ACHN (cell line): ENCODE data around the gene FMNL1.

Source experiments
- DNase-seq: peaks from one replicate; pipeline ENCODE4 v3.0.0-alpha.2; 2015
- in situ Hi-C: cut with HindIII; loops from 2 replicates; pipeline ENCODE4 v1.10.0; 2017; ENCODE audit warnings: low sequenced_read_pairs, low pct_ligation_motif_present, low pct_unique_long_range_greater_than_20kb

The FMNL1 gene

DNA sequence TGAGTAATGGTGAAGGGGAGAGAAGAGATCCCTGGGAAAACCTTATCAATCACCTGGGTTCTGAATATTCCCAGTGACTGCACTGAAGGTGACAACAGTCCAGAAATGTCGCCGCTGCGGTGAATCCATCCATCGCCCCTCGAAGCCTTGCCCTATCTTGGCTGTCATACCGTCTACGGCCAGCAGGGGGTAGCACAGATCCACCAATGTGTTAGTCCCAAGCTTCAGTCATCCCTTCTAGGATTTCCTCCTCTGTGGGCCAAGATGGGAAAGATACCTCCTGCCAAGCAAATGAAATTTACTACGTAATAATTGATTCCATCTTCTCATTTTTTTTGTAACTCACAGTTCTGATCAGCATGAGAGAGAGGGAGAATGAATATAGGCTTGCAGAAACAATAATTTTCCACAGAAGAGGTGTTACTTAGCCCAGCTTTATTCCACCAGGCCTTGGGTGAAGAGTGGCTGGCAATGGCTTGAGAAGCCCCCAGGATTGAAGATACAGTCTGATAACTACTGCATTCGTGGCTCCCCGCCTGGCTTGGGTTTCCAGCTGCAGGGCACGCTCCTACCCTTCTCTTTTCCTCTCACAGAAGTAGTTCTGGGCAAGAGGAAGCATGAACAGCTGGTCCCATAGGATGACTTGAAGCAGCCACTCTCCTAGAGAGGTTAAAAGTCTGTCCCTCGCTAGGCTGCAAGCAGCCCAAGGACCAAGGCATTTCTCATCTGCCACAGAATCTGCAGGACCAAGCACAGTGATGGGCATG, 2.6 kb upstream of the FMNL1 start:
- in situ Hi-C loops = no loop called here
- DNase-seq = peak; percentile 84

GRCh38 chr17:45220079-45220478, 1.6 kb upstream of the FMNL1 start:
- DNase-seq = no peak
- in situ Hi-C loops = no loop called here

DNA sequence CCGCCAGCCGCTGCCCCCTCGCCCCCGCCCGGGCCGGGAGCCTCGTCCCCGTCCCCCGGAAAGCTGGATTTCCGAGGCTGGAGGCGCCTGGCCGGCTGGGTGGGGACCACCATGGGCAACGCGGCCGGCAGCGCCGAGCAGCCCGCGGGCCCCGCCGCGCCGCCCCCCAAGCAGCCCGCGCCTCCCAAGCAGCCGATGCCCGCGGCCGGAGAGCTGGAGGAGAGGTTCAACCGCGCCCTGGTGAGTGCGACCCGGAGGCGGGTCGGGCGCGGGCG, 266 bp downstream of the FMNL1 start:
- no peak for DNase-seq
- in situ Hi-C loops = no loop called here

DNA sequence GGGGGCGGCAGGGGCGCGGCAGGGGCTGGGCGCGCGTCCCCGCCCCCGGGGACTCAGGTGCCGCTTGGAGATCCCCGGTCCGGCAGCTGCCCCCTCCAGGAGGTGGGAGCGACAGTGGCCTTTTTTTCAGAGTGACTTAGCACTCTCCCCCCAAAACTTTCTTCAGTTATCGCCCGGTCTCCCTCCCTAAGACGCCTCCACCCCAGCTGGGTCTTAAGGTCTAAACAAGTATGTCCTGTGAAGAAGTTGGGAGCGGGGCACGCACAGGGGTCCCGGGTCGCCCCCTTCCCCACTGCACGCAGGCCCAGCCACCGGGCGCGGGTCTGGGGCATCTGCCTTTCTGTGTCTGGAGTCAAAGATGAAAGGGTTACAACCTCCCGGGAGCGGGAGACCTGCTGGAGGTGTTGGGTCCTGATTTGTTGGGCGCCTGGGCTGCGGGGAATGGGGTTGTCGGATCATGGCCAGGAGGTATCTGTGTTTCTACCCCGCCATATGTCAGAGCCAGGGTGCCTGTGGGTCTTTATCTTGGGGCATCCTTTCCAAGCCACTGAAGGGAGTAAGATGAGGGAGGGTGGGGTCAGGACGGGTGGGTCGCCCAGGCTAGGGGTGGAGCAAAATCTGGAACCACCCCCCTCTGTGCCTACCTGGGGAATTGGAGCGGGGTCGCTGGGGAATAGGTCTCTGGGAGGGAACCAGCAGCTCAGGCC, 757 bp downstream of the FMNL1 start:
- no peak for DNase-seq
- in situ Hi-C loops = no loop called here

DNA sequence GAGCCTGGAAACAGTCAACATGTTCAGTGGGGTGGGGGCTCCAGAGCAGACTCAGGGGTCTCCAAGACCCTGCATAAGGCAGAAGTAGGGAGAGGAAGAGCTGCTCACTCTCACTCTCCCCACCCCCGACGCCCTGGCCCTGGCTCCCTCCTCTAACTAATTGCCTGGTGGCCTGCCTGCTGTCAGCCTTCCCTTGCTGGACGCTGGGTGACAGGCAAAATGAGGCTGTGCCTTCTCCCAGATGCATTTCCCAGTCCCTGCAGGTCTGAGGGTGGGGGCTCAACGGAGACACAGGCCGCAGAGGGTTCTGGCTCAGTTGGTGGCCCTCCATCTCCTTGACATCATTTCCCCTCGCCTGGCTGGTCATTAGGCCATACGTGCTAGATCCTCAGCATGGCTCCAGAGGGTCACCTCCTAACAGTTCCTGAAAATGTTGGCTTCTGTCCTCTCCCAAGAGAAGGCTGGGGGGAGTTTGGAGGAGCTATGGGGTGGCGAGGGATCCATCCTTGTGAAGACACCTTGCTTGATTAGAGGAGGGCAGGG, 1.4 kb downstream of the FMNL1 start:
- DNase-seq = no peak
- in situ Hi-C loops = no loop called here

GRCh38 chr17:45223539-45224528, 2.1 kb downstream of the FMNL1 start:
- in situ Hi-C loops = no loop called here
- no peak for DNase-seq

DNA sequence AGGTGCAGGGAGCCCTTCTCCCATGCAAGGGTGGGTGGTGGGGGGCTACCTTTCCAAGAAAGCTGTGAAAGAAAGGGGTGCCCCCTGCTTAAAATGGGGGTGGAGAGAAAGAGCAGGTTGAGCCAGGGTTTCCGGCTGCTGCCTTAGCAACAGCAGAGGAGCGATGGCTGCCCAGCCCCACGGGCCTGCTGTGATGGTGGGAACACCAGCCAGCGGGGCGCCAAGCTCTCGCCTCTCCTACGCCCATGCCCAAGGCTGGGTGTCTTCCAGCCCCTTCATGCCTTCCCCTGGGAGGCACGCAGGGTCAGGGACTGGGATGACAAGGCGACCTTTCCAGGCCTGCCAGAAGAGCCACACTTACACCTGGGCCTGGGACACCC, 3.0 kb downstream of the FMNL1 start:
- in situ Hi-C loops = no loop called here
- no peak for DNase-seq

DNA sequence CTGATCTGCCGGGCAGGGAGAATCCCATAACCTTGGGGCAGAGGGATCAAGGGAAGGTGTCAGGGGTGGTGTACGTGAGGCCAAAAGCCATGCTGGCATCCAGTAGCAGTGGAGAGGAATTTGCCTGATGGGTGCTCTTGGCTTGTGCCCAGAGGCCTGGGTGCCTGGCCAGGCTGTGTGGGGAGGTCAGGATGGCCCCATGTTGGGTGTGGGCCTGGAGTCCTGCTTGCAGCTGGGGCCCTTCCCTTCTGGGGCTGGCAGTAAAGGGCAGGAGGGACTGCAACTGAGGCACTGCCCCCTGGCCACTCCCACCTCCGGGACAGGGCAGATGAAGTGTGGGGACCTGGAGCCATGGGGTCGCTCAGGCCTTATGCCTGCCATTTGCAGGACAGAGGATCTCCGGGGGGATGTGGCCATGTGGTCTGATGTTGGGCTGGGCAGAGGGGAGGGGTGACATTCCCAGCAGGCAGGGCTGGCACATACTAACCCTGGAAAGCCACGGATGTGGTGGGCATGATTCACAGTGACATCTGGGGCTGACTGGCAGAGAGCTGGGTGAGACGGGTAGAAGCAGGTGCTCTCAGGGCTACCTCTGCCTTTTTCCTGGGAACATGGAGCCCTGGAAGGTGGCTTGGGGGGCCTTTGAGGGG, 3.5 kb downstream of the FMNL1 start:
- peak; percentile 74 for DNase-seq
- in situ Hi-C loops = no loop called here

DNA sequence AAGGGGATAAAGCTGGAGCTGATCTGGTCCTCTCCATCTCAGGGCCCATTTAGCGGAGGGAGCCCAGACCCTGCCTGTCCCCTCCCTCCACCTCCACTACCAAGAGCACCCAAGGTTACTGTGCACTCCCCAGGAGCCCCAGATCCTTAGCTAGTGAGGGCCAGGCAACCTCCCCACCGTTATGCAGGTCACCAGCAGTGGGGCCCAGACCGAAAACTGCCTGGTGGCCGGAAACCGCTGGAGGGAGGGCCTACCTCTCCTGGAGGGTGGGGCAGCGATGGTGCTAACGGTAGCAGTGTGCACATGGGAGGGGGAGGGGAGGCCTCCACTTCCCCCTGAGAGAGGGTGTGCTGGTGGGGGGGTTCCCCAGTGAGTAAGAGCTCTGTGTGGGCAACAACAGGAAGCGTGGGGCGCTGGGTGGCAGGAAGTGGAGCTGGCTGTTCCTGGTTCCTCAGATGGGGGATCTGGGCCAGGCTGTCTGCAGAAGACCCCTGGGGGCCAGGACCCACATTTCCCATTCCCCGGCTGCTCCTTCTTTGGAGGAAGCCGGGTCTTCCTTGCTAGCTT, 4.4 kb downstream of the FMNL1 start:
- peak; percentile 36 for DNase-seq
- in situ Hi-C loops = no loop called here

GRCh38 chr17:45226576-45226975, 4.9 kb downstream of the FMNL1 start:
- in situ Hi-C loops = no loop called here

GRCh38 chr17:45227101-45227925, 5.6 kb downstream of the FMNL1 start:
- DNase-seq = peak; percentile 69
- in situ Hi-C loops = no loop called here

More at GRCh38 chr17:45226576-45226975, 4.9 kb downstream of the FMNL1 start:
- no peak for DNase-seq

- in situ Hi-C loops = no loop called here
- no peak for DNase-seq
Observed at GRCh38 chr17:45227926-45228762, 6.5 kb downstream of the FMNL1 start.

GRCh38 chr17:45228763-45229539, 7.3 kb downstream of the FMNL1 start:
- no peak for DNase-seq
- in situ Hi-C loops = no loop called here

- in situ Hi-C loops = no loop called here
- DNase-seq = no peak
Observed at GRCh38 chr17:45229681-45230409, 8.2 kb downstream of the FMNL1 start.

DNA sequence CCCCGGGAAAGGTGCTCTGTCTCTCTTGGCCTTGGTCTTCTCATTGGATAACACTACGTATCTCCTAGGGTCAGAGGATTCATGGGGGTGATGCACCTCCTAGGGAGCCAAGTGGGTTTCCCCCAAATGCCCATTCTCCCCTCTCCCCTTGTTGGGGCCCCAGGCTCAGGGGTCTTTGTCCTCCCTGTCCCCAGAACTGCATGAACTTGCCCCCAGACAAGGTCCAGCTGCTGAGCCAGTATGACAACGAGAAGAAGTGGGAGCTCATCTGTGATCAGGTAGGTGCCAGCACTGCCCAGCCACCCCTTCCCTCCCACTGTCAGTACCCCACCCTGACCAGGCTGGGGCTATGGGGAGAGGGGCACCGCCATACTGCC, 8.7 kb downstream of the FMNL1 start:
- in situ Hi-C loops = no loop called here
- no peak for DNase-seq
